Measurements from ENCODE around the gene REXO5.
"Not testable (repeated sequence)": the region's sequence is repeated elsewhere in the genome, so short reads cannot be mapped to it uniquely, and the experiment has no call there.

The REXO5 gene

DNA sequence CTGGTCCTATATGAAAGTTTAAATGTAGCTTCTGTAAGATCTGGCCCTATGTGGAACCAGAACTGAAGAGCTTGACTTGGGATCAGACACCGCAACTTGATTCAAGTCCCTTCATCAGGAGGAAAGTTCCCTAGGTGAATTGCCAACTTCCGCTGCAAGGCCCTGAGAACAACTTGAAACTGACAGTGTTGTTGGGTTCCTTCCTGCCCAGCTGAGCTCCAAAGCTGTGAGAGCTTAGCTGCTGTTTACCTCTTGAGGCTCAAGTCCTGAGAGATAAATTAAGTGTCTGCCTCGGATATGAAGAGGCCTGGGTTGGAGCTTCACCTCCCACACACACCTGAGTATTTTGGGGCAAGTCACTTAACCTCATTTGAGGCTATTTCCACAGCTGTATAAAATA is 44.7 kb downstream of the REXO5 start:
- DNase-seq: no peak

DNA sequence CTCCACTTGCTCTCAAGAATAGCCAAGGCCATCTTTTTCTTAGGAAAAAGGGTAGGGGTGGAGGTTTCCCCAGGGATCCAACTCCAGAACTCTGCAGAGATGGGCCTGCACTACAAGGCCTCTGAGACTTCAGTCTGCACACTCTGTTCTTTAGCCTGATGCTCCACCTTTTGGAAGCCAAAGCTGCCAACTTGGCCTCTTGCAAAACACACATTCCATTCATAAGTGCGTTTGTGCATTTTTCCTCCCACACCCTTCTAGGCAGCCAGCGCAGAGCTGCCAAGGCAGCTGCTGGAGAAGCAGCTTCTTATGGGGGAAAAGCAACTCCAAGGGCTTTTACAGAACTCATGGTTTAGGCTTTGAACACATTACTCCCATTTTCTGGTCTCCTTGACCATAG is 45.3 kb downstream of the REXO5 start:
- DNase-seq: no peak

DNA sequence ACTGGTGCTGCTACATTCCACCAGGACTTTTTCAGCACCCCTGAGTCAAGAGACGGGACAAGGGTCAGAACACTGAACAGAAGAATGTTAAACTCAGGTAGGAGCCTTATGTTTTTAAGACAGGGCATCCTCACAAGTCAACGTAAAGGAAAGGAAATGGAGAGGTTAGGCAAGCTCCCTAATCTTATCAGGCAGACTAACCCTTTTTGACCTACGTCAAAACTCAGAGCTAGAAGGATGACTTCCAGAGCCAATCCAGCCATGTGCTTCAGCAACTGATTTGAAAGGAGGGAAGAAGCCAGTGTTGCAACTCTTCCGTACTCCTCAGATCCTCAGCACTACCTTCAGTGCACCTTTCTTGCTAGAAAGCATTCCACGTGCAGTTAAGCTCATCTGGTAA is 46.8 kb downstream of the REXO5 start:
- DNase-seq: no peak

DNA sequence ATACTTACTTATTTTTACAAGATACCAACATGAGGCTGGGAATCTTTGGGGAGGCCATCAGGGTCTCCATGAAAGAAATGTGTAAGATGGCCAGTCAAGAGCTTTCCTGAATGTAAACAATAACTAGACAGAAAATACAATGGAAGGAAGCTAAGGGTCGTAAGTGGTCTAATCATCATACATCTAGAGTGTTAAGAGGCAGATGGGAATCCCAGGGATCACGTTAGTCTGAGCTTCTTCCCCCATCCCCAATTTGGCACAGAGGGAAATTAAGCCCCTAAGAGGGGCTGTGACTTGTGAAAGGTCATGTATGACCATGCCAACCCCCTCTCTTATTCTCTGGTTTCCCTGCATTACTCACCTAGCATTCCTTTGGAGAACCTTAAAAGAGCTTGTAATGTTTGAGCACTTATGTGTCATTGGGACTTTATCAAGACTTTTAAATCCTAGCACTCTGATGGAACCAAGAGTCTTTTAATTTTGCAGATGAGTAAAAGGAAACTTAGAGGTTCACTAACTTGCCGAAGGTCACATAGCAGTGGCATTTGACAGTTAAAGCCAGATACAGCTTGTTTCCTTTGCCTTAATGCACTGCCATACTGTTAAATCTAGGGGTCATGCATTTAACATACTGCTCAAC is 47.8 kb downstream of the REXO5 start:
- DNase-seq: no peak

DNA sequence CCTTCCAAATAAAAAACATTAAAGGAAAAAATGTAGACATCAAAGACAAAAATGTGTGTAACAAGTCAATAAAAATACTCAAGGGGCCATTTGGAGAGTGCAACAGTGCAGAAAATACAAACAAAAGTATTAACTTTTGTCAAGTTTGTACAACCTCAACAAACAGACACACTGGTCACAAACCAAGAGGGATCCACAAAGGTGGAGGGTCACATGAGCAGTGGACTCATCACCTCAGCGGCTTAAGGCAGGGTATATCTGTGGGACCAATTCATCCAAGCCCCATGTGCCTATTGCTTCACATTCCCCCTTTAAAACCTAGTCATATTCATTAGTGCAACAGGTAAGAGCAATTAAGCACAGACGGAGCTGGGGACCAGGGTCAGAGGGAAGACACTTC is 48.6 kb downstream of the REXO5 start:
- no peak for DNase-seq

DNA sequence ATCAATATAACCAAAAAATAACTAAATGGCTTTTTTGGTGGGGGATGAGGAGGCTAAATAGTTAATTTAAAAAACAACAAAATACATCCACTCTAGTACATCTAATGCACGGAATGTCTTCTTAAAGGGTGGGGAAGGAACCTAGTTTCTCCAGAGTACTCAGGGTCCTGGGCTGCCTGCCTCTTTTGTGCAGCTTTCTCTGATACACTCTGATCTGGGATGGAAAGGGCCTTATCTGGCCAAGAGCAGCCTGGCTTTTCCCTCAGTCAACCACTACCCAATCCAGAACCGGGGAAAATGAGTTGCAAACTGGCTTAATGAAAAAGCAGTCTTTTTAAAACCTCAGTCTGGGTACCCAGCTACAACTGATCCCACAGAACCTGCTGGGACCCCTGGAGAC is 51.0 kb downstream of the REXO5 start:
- DNase-seq: no peak

DNA sequence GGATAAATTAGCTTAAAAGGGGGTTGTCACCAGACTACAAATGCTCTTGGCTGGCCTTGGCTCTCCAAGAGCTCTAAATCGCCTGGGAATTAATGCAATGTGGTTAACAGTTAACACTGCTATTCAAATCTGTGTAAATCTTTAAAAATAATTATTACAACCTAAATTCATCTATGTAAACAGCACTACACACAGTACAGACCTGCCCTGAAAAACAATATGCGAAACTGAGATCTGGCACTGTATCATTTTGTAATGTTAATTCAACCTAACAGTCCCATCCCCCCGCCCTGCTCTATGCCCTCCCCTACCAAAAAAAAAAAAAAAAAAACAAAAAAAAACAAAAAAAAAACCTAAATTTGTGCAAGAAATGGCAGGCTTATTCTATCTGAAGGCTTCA is 52.9 kb downstream of the REXO5 start:
- DNase-seq: no peak

DNA sequence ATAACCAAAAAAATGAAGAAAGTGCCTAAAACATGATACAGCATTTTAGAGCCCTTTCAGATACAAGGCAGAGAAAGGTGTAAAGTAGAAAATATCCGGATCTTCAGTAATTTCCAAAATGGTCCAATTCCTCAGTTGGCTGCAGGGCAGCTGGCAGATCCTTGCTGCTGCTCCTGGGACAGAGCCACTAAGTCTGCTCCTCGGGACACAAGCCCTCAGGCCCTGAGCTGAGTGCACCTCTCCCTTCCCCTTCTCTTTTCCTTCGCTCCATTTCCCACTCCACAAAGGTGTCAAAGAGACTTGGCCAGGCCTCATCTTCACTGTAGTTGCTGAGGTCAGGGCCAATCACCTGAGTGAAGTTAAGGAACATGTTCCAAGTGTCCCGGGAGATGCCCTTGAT is 53.4 kb downstream of the REXO5 start:
- no peak for DNase-seq

DNA sequence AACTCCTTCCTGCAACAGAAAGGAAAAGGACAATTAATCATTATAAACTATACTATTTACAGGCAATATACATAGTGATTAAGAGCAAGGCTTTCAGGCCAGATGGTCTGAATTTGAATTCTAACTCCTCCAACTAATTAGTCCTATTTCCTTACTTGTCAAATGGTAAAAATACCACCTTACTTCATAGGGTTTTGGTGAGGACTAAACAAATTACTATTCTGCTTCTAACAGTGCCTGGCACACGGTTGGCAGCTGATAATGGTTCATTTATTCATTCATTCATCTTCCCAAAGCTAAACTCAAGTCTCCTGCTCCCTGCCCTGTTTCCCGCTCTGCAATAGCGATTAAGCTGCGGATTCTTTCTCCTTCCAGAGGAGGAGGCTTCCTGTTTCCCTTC is 54.0 kb downstream of the REXO5 start:
- DNase-seq: no peak

DNA sequence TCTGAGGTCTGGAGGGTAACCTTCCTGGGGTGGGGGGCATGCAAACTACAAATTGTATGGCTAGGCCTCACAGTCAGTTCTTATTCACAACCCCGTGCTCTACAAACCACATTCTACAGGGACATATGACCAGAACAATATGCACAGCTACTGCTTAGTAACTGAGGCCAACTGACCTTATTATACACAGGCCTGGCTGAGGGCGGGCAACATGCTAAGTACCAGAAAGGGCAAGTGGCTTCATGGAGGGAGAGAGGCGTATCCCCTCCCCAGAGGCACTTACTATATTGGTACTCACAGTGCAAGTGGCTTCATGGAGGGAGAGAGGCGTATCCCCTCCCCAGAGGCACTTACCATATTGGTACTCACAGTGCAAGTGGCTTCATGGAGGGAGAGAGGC is 54.7 kb downstream of the REXO5 start:
- DNase-seq: not testable (repeated sequence)

DNA sequence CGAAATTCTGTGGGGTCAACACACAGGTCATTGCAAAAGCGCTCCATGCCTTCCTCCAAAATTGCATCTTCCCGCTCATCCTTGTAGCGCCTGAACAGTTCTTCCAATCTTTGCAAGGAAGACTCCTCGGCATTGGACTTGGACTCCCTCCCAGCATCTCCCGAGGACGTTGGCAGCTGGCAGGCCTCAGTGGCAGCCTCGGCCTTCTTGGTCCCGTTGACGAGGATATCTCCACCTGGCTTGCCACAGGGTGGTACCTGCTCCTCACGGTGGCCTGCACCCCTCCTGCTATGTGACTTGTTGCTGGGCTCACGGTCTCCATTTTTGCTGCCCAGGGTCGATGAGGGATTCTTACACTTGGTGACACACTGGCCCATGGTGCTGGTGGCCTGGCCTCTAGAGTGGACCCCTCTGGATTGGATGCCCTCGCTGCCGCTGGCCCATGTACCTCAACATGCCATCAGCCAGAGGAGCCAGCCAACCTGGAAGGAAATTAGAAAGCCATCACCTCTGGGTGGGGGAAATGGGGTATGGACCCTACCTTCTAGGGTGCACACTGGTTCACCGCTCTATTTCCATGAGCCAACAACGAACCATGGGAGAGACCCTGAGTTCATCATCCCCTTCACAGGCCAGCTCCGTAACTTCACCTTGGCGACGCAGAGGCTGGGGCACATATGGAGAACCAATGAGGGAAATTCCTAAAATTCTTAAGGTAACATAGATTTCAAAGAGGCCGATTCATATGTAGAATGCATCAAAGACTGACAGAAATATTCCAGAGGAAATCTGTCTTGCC is 56.0 kb downstream of the REXO5 start:
- DNase-seq: no peak

DNA sequence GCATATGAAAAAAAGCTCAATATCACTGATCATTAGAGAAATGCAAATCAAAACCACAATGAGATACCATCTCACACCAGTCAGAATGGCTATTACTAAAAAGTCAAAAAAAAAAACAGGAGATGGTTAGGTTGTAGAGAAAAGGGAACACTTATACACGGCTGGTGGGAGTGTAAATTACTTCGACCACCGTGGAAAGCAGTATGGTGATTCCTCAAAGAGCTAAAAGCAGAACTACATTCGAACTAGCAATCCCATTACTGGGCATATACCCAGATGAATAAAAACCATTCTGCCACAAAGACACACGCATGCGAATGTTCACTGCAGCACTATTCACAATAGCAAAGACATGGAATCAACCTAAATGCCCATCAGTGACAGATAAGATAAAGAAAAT is 58.0 kb downstream of the REXO5 start:
- DNase-seq: not testable (repeated sequence)

DNA sequence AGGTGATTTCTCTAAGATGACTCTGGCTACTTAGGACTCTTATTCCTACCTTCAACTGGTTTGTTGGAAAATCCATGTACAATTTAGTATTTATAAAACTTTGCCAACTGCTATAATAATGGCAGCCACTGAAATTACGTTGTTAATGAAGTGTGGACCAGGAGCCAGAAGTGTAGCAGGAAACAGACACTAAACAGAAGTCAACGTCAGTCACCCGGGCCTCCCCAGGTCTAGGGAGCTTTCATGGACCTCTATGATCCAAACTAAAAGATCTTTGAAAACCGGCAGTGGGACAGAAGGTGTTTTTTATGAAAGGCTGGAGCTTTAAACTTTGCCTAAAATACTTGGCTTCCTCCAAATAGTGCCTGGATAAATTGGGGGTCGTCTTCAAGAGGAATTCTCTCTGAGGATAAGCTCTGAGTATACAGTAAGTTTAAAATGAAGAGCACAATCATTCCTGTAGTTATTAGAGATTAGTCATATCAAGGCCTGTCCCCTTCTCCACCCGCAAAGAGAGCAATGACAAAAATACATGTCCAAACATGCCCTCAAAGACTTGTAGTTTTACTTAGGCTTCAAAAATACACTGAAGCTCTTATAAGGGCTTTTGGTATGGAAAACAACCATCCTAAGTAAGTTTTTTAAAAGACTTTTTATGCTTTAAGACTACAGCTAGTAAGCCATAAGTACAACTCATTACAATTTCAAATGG is 59.2 kb downstream of the REXO5 start:
- DNase-seq: no peak

DNA sequence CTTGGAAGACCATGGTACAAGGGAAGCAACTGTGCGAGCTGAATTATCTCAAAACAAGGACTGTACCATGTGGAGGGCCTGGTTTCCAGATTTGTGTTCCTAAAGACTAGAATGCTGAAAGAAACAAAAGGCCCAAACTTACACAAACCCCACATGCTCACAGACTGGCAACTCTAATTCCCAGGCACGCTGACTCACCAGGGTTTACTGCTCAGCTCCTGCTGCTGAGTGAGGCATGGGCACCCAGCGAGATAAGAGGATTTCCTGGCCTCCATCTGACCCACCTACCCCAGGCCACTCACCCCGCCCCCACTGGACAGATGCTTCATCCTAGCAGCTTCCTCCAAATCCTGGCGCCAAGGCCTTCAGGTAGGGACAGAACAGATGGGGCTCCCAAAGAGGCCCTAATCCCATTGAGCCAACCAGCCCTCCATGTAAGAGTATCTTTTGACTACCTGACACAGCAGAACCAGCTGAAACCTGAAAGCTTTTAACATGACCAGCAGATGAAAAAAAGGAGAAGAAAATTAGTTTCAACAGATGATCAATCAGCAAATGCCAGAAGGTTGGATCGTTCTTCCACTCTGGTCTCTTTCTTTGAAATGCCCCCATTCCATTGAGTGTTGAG is 59.9 kb downstream of the REXO5 start:
- peak; percentile 18 for DNase-seq

DNA sequence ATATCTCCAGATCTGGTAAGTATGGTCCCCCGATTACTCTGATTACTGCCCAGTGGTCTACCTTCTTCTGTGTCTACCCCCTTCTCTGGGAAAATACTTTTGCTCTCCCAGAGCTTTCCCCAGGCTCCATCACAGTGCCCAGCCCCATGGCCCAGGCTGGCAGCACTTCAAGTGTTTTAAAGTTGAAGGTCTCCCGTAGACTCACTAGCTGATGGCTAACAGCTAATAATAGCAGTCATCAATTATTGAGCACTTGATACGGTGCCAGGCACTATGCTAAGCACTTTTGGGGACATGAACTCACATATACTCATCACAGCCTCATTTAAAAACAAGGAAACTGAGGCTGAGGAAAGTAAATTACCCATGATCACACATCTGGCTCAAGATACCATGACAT is 60.5 kb downstream of the REXO5 start:
- DNase-seq: no peak

DNA sequence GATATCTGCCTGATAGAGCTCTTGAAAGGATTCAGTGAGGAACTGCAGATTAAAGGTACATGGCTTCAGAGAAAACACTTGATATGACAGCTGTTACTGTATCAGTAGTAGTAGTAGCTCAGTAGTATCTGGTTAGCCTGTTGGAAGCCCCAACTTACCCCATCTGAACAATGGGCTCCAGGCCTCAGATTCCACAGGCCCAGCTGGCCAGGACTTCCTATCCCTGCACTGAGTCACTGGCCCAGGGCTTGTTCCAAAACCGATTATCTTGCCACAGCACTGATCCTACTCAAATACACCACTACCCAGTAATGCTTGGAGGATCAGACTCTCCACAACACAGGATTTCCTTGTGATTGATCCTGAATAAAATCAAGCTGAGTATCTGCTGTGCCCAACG is 61.3 kb downstream of the REXO5 start:
- DNase-seq: no peak

DNA sequence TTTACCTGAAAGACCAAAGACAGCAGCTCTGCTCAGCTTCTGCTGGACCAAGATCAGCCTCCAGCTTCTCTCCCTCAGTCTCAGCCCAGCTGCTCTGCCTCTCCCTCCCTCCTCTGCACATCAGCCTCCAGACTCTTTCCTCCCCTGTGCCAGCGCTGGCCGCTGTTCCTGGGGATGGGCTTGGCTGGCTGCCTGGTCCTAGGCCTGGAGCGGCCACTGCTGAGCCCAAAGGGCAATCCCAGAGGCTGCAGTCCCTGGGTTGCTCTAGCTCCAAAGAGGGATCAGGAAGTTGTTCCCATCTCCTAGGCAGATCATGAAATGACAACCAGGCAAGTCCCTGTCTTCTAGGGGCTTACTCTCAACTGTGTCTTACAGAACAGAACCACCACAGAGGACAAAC is 62.6 kb downstream of the REXO5 start:
- no peak for DNase-seq

DNA sequence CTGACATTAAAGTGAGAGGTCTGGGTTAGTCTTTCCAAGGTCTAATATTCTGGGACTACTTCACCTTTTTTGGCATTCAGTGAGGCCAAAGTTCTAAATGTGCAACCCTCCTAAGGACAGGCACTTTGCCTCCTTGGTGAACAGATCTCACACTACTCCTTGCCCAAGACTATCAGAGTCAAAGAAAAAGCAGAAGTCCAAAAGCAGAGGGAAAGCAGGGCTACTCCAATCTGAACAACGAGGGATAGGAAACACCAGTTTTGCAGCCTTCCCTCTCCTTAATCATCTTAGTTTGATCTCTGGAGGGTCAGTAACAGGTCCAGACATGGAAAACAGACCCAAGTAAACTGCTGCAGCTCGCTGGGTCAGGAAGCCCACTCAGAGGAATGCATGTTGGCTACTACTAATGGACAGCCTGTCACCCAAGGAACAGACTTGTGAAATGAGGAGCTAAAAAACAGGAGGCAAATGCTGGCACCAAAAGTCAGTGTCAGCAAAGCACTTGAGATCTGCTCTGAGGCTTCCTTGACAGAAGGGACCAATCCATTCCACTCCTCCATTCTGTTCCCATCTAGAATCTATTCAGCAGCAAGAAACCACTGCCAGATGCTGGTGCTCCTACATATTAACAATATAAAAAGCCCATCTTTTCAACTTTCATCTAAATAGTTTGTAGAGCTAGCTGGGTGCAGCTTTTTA is 63.9 kb downstream of the REXO5 start:
- DNase-seq: no peak

DNA sequence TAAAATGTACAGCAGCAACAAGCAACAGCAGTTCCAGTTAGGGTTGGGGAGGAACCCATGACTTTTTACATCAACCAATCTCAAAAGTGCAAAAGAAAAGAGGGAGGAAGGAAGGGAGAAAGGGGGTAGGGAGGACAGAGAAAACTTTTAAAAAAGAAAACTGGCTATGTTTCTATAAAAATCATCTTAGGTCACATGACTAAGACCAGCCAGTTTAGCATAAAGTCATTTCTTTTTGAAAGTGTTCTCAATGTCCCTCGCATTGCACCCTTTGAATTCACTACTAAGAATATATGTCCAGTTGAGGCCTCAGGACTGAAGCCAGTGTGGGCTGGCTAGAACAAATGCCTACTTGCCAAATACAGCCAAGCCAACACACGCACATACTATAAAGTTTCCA is 64.9 kb downstream of the REXO5 start:
- no peak for DNase-seq

DNA sequence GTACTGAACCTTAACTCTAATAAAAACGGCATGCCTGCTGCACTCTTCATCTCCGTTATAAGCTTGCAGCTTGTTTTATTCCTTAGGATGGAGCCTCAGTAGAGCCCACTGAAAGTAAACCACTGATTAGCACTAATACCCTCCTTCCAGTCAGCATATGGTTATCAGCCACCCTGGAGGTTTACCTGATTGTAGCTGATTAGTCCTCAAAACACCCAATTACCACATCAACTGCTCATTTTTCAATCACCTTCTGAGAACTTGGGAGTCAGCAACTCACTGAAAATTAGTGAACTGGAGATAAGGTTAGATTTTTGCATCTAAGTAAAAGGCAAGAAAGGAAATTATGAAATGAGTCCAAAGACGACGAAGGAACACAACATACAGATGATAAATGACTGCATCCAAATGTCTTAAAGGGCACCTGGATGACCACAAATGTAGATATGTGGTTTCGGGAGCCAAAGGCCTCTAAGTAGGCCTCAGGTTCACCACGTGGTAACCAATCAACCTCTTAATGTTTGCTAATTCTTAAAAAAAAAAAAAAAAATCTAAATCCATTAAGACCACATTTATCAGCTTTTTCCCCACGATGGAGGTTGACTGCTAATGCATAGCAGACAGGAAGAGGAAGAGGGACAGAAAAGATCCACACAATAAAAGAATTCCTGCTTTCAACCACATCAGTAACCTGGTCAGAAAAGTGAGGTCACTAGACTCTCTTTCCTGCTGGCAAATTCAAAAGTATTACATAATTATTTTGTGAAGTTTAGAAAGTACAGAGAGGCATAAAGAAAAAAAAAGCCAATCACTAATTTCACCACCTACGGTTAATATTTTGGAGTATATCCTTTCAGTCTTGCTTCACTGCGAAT is 65.9 kb downstream of the REXO5 start:
- no peak for DNase-seq

DNA sequence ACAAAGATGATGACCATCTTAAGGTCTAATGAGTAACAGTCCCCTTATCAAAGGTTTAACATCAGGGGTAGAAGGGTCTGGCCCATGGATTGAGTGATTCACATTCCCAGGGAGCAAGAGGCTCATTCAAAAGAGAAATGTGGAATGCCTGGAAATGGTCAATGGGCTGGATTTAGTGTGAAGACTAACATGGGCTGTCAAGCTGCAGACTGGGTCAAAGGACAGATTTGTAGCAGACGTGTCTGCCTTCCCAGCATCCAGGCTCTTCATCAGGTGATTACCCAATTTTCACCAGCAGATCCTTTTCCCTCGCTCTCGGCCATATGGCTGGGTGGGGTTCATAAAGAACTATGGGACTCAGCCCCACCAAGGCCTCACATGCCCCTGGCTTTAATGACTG is 67.0 kb downstream of the REXO5 start:
- DNase-seq: no peak

DNA sequence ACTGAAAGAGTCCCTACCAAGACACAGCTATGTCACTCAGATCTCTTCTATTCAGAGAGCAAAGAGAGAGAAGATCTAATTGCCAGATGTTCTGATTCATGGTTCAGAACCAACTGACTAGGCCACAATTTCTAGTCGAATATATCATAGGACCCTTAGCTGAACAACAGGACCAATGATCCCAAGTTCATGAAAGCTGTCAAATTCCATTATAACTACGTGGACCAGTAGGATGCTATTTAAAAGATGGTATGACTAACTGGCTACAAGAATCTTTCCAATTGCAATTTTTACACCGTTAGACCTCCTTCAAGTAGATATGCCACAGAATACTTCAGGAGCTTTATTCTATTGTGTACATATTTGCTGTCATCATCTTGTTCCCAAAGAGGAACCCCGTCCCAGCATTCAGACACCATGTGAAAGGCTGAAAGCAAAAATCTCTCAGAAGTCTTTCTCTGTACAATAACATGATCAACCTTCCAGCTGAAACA is 67.8 kb downstream of the REXO5 start:
- DNase-seq: no peak
